Breast epithelium (tissue), 3 donors: Measurements from ENCODE around the gene MAN1C1.
A peak's percentile ranks its signal among the peaks of the same experiment; 100 is the strongest.

Source experiments
- POLR2A ChIP-seq: fragments of 450-650 bp; IDR thresholded peaks from one replicate; pipeline ENCODE4 v1.6.1; 2016; ENCODE audit warnings: antibody characterized with exemption, mild to moderate bottlenecking, moderate library complexity
- TF ChIP-seq, protein P1 (sequence below), 3 donors: fragments of 450-650 bp; IDR thresholded peaks; one replicate each; pipeline ENCODE4 v1.5.1; 2016 to 2017; ENCODE audit warnings: antibody characterized with exemption in 3 of 3, mild to moderate bottlenecking in 3 of 3, moderate library complexity in 3 of 3

DNA sequence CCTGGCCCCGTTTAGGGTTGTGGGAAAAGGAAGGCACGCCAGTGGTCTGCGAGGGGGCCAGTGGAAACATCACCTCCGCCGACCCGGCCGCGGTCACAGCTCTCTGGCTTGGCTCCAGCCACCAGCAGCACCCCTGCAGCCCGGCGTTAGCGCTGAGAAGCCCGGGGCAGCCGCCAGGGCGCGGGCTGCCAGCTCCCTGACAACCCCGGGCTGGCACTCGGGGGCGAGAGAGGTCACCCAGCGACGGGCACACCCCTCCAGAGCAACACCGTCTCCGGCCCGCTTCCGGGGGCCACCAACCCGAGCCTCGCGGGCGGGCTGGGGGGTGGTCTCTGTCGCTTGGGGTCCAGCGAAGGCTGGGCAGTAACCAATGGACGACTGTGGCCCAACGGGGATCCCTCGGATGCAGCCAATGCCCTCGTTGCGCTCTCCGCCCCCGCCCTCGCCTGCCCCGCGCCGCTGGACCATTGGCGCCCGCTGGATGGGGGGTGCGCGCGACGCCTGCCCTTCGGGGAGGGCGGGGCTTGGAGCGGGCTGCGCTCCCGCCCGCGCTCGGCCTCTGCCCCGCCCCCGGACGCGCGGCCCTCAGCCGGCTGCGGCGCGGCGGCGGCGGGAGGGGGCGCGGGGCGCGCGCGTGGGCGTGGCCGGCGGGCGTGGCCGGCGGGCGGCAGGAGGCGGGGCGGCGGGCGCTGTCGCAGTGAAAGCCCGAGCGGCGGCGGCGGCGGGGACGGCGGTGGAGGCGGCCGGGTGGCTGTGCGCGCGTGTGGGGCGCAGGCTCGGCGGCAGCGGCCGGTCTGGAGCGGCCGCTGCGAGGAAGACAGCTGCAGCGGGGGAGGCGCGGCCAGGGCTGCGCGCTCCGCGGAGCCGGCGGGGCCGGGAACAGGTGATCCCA lies at the start of gene MAN1C1:
- no peak for TF ChIP-seq POLR2A
- TF ChIP-seq, protein P1, sequence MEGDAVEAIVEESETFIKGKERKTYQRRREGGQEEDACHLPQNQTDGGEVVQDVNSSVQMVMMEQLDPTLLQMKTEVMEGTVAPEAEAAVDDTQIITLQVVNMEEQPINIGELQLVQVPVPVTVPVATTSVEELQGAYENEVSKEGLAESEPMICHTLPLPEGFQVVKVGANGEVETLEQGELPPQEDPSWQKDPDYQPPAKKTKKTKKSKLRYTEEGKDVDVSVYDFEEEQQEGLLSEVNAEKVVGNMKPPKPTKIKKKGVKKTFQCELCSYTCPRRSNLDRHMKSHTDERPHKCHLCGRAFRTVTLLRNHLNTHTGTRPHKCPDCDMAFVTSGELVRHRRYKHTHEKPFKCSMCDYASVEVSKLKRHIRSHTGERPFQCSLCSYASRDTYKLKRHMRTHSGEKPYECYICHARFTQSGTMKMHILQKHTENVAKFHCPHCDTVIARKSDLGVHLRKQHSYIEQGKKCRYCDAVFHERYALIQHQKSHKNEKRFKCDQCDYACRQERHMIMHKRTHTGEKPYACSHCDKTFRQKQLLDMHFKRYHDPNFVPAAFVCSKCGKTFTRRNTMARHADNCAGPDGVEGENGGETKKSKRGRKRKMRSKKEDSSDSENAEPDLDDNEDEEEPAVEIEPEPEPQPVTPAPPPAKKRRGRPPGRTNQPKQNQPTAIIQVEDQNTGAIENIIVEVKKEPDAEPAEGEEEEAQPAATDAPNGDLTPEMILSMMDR (IDR thresholded peaks at IDR 0.05) = peak in 1 of 3 donors; percentile 47
